Pancreas (tissue), 10 donors: ENCODE measurements around the gene TRPC4AP. TPM values are rescaled to one million over a fixed set of nuclear protein-coding genes. Genes with fewer than 3 reads are reported as not detected.
A peak's percentile ranks its signal among the peaks of the same experiment; 100 is the strongest.

Experiments
- ATAC-seq, 4 donors: fragments of 200-7000 bp; cut with Tn5 transposase; one replicate each; pipeline versions ENCODE4 v1.8.0 to v1.9.1; 2020; ENCODE audit warnings: mild to moderate bottlenecking in 4 of 4, moderate library complexity in 4 of 4
- DNase-seq, 6 donors: peaks; one replicate each; pipeline ENCODE4 v3.0.0-alpha.2; 2020
- FAIRE-seq: peaks from 2 replicates; lab custom pipeline; 2012; peaks lifted over from hg19 to GRCh38; lab: Jason Lieb, UNC
- H3K27ac ChIP-seq, 4 donors: fragments of 200-600 bp; sonication (generic); 1 replicate in 3 of 4; 2 replicates in 1 of 4; pipeline versions ENCODE4 v1.5.0 to v1.8.0; 2020
- H3K27me3 ChIP-seq, 4 donors: fragments of 200-600 bp; one replicate each; pipeline ENCODE4 v1.8.0; 2021
- H3K36me3 ChIP-seq, 3 donors: fragments of 200-600 bp; sonication (generic) in 1 of 3; one replicate each; pipeline versions ENCODE4 v1.5.0 to v1.8.0; 2020 to 2021
- H3K4me1 ChIP-seq, 3 donors: fragments of 200-600 bp; one replicate each; pipeline ENCODE4 v1.8.0; 2021
- H3K4me3 ChIP-seq, 4 donors: fragments of 200-600 bp; sonication (generic) in 2 of 4; one replicate each; pipeline versions ENCODE4 v1.5.0 to v1.8.0; 2020 to 2021
- H3K9me3 ChIP-seq, 4 donors: fragments of 200-600 bp; one replicate each; pipeline ENCODE4 v1.8.0; 2021
- WGBS, 2 donors: extraction: QIAGEN DNeasy Blood & Tissue Kit; methylation state at CpG; one replicate each; pipeline ENCODE4 v1.1.7; 2013; 5-methylcytosine and 5-hydroxymethylcytosine counted together
- intact Hi-C, 3 donors: fragments of 100-400 bp; cut with DNase I; formaldehyde crosslinking; loops; one replicate each; pipeline versions ENCODE4 v1.11.1 to v1.14.2; 2022
- polyA plus RNA-seq, 2 donors: library from polyadenylated mRNA; stranded (reverse); fragments of 200-250 nt; gene quantifications; one replicate each; pipeline ENCODE4 v1.2.3, GENCODE V29; 2013
- total RNA-seq, 6 donors: library from RNA; stranded (reverse); fragmentation: NEBNext Ultra II Directional in 4 of 6; extraction: Animal tissue kit (Norgen Biotek cat#: 25700) in 4 of 6; gene quantifications; one replicate each; pipeline versions ENCODE4 v1.2.1 to v1.2.4, GENCODE V29; 2021 to 2023
- TF ChIP-seq, protein P1 (sequence below), 4 donors: fragments of 200-600 bp; sonication (generic) in 3 of 4; IDR thresholded peaks; one replicate each; pipeline versions ENCODE4 v1.5.0 to v1.8.0; 2021; ENCODE audit warnings: antibody characterized with exemption in 4 of 4
- donor health status: healthy with polysubstance abuse.
- donor health status: DM: no; HTN: no; CAD: no; lungs with moderate emphysema.
- donor health status: DM: no; HTN: no; CAD: no.
- donor health status: control.
- donor health status: control.
- donor health status: Bipolar disorder and iron deficiency.
- donor health status: DM: yes; HTN: yes; CAD: no.
- donor health status: DM: no; HTN: no; CAD: no.
- donor health status: DM: no; HTN: no; CAD: no.
- donor health status: DM: yes; HTN: yes; CAD: no.

Gene TRPC4AP
- total and polyA plus RNA-seq, 8 donors = 30.7 to 43.1 (median 34.0) TPM

DNA sequence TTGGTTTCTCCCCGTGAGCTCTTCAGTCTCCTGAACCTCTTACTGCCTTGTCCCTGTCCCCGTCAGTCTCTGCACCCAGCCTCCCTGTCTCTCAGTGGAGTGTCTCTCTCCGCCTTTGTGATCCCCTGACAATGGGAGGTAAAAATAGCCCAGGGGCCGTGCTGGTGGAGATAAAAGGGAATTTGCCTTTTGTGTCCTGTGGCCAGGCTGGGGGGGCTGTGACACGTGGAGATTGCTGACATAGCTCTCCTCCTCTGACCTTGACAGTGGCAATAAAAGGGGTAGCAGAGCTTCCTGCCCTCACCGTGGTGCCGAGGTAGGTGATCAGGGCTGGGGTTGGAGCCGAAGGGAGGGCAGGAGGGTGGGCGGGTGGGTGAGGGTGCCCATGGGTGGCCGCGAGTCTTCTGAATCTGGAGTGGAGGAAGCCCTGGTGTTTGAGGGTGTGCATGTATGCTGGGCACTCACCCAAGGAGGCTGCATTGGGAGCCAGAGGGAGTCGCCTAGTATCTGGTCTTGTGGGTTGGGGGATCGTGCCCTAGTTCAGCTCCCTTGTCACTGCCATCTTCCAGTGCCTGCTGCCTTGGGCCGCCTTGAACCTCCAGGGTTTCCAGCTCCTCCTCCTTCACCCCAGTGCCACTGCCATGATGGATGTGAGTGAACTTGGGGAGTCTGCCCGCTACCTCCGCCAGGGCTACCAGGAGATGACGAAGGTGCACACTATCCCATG is 115.1 kb downstream of the TRPC4AP start:
- intact Hi-C loops = no loop called here
- TF ChIP-seq, protein P1, sequence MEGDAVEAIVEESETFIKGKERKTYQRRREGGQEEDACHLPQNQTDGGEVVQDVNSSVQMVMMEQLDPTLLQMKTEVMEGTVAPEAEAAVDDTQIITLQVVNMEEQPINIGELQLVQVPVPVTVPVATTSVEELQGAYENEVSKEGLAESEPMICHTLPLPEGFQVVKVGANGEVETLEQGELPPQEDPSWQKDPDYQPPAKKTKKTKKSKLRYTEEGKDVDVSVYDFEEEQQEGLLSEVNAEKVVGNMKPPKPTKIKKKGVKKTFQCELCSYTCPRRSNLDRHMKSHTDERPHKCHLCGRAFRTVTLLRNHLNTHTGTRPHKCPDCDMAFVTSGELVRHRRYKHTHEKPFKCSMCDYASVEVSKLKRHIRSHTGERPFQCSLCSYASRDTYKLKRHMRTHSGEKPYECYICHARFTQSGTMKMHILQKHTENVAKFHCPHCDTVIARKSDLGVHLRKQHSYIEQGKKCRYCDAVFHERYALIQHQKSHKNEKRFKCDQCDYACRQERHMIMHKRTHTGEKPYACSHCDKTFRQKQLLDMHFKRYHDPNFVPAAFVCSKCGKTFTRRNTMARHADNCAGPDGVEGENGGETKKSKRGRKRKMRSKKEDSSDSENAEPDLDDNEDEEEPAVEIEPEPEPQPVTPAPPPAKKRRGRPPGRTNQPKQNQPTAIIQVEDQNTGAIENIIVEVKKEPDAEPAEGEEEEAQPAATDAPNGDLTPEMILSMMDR (IDR thresholded peaks at IDR 0.05) = no peak
- DNase-seq (peak in 1 of 6 donors; percentile 38), FAIRE-seq (no peak), ATAC-seq (no peak)
- Histone ChIP-seq H3K4me3 (no peak overlapping the region), H3K9me3 (no peaks in the 10 kb centered on the region), H3K27me3 (no peaks in the 10 kb centered on the region), H3K27ac (no peak overlapping the region), H3K4me1 (no peaks in the 10 kb centered on the region), H3K36me3 (no peaks in the 10 kb centered on the region)
- WGBS, 2 donors = 57 to 64% methylated on average over 17 of the region's 17 CpGs

DNA sequence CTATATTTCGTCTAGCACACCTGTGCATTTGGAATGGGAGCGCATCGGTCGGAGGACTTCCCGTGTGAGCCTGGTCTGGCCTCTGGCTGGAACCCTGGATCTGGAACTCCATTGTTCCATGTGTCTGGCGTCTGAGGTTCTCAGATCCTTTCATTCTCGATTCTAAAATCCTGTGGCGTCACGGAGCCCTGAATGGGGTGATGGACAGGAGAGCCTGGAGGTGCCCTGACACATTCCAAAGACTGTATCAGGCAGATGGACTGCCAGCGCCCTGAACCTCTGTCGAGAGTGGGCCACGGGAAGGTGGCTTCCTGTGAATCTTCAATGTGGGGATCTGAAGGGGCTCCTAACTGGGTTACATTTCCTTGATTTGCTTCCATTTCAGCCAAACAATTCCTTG is 116.3 kb downstream of the TRPC4AP start:
- WGBS, 2 donors = 69 to 81% methylated on average over 12 of the region's 12 CpGs
- intact Hi-C loops = no loop called here
- FAIRE-seq (no peak), DNase-seq (no peak), ATAC-seq (no peak)
- TF ChIP-seq, protein P1 (IDR thresholded peaks at IDR 0.05) = no peak
- H3K9me3 ChIP-seq = no peaks in the 10 kb centered on the region
- no peaks in the 10 kb centered on the region for H3K27me3 ChIP-seq
- H3K4me1 ChIP-seq = no peaks in the 10 kb centered on the region
- H3K4me3 ChIP-seq = no peak overlapping the region
- H3K36me3 ChIP-seq = no peaks in the 10 kb centered on the region
- no peak overlapping the region for H3K27ac ChIP-seq

DNA sequence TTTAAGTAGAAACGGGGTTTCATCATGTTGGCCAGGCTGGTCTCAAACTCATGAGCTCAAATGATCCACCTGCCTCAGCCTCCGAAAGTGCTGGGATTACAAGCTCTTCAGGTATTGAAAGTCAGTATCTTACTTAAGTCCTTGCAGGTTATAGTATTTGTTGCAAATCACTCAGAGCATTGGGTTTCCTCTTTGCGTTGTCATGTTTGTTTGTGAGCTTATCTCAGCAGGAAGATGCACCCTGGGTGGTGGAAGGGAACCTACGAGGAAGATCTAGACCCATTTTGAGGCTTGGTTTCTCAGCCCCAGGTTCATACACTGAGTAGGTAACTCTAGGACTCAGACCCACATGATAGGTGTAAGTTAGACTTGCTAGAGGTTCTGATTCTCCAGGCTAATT is 118.4 kb downstream of the TRPC4AP start:
- intact Hi-C loops = no loop called here
- H3K36me3 ChIP-seq = no peaks in the 10 kb centered on the region
- no peaks in the 10 kb centered on the region for H3K9me3 ChIP-seq
- no peak for ATAC-seq
- no peak for FAIRE-seq
- H3K27me3 ChIP-seq = no peaks in the 10 kb centered on the region
- H3K4me3 ChIP-seq = no peak overlapping the region
- WGBS, 2 donors = 74 to 76% methylated on average over 4 of the region's 4 CpGs
- no peak overlapping the region for H3K27ac ChIP-seq
- no peak for DNase-seq
- TF ChIP-seq, protein P1 (IDR thresholded peaks at IDR 0.05) = no peak
- H3K4me1 ChIP-seq = no peaks in the 10 kb centered on the region

DNA sequence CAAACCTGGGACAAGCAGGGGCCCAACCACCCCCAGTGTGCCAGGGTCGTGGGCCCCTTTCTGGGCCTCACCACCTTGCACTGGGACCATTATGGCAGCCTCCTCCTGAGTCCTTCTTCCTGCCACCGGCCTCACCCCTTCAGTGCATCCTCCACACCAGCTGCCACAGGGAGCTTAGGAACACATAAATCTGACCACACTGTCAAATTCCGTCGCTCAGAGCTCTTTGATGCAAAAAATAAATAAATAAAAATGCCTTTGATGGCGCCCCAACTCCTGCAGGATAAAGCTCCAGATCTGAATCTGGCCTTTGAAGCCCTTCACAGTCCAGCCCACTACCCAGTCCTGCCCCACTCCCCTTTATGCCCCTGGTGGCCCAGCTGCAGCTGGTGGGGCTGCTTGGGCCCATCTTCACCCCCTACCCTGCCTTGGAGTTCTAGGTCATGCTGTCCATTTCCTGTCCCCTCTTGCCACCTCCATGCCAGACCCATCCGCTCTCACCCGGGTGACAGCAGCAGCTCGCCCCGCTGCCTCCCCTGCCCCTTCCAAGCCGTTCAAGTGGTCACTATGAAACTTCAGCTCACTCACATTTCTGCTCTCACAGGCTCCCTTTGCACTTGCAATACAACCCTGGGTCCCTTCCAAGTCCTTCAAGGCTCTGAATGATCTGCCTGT is 120.9 kb downstream of the TRPC4AP start:
- no peak for ATAC-seq

More for the DNA sequence above, 120.9 kb downstream of the TRPC4AP start:
- no peaks in the 10 kb centered on the region for H3K4me1 ChIP-seq
- 83 to 87% methylated on average over 10 of the region's 10 CpGs for WGBS, 2 donors
- no peak overlapping the region for H3K4me3 ChIP-seq
- no peak for DNase-seq
- H3K27ac ChIP-seq = no peak overlapping the region
- intact Hi-C loops = no loop called here
- no peak for FAIRE-seq
- no peaks in the 10 kb centered on the region for H3K27me3 ChIP-seq
- H3K9me3 ChIP-seq = no peaks in the 10 kb centered on the region
- TF ChIP-seq, protein P1 (IDR thresholded peaks at IDR 0.05) = no peak
- H3K36me3 ChIP-seq = no peaks in the 10 kb centered on the region
